ENCODE data around the gene SLC26A4.

The SLC26A4 gene

GRCh38 chr7:107746006-107746405, 85.4 kb downstream of the SLC26A4 start:
- no peak for DNase-seq (ENCODE audit: low read depth in 2 of 2)

GRCh38 chr7:107751113-107751512, 90.5 kb downstream of the SLC26A4 start:
- DNase-seq (ENCODE audit: low read depth in 2 of 2), result no peak

GRCh38 chr7:107754642-107755041, 94.0 kb downstream of the SLC26A4 start:
- no peak for DNase-seq (ENCODE audit: low read depth in 2 of 2)

- DNase-seq (ENCODE audit: low read depth in 2 of 2), result no peak
Observed at GRCh38 chr7:107758667-107759066, 98.0 kb downstream of the SLC26A4 start.

- DNase-seq (ENCODE audit: low read depth in 2 of 2), result no peak
Observed at GRCh38 chr7:107767391-107767790, 106.8 kb downstream of the SLC26A4 start.

All from stimulated activated CD8-positive, alpha-beta memory T cell treated with anti-CD3 and anti-CD28 coated beads, Interleukin-15, amount 100 ng/mL, for 4 hours (primary cell).